ENCODE results near the gene PTPRG.

GRCh38 chr3:61819861-61820260 is 258.5 kb downstream of the PTPRG start:
- TF ChIP-seq CTCF (IDR thresholded peaks at IDR 0.05; ENCODE audit: insufficient read depth, low read depth, low read length), result no peak
- no peak for TF ChIP-seq EZH2 (IDR thresholded peaks at IDR 0.05; ENCODE audit: insufficient read depth, low read length)
